B cell (primary cell): ENCODE data around the gene IKBKE. TPM values are rescaled to one million over a fixed set of nuclear protein-coding genes. Genes with fewer than 3 reads are reported as not detected.

Experiments
- ATAC-seq: fragments of 200-7000 bp; cut with Tn5 transposase; one replicate; pipeline ENCODE4 v1.10.0; 2021; ENCODE audit warnings: low read depth, mild to moderate bottlenecking, moderate number of reproducible peaks, moderate library complexity
- CTCF ChIA-PET: fragments of 350-600 bp; sonication (Branson Sonifier 250); formaldehyde crosslinking; loops from one replicate; lab custom pipeline; 2021; ENCODE audit warnings: antibody characterized with exemption, inconsistent platforms; lab: Charles Lee
- POLR2A ChIA-PET: fragments of 350-600 bp; sonication (Branson Sonifier 250); formaldehyde crosslinking; loops from one replicate; lab custom pipeline; 2021; ENCODE audit warnings: antibody characterized with exemption; lab: Charles Lee
- DNase-seq: peaks from one replicate; pipeline ENCODE4 v3.0.0; 2013
- H2AFZ ChIP-seq: 2 replicates; pipeline ENCODE4 v1.6.1; 2012; ENCODE audit warnings: mild to moderate bottlenecking, low read depth, low read length; ENCODE audit not compliant: insufficient read depth, poor library complexity, severe bottlenecking
- H3K27ac ChIP-seq, 2 donors: 1 replicate in 1 of 2; 2 replicates in 1 of 2; pipeline ENCODE4 v1.5.1; 2012 to 2013; ENCODE audit warnings: low read length in 2 of 2, mild to moderate bottlenecking in 2 of 2, moderate library complexity in 1 of 2
- H3K27me3 ChIP-seq, 4 experiments: fragments of 200-600 bp in 1 of 4; sonication (generic) in 1 of 4; replicated peaks in 1 of 4; 1 replicate in 2 of 4; 2 replicates in 2 of 4; pipeline versions ENCODE4 v1.6.1 to v1.7.0; 2013 to 2016; ENCODE audit warnings: low read length in 3 of 4, mild to moderate bottlenecking in 2 of 4, mixed read lengths in 1 of 4, moderate library complexity in 1 of 4; ENCODE audit not compliant: insufficient read depth in 4 of 4, control insufficient read depth in 3 of 4; ENCODE audit errors: control extremely low read depth in 1 of 4
- H3K36me3 ChIP-seq, 2 experiments: replicated peaks in 1 of 2; 1 replicate in 1 of 2; 2 replicates in 1 of 2; pipeline versions ENCODE4 v1.6.1 to v1.7.1; 2013; ENCODE audit warnings: low read length in 1 of 2; ENCODE audit not compliant: insufficient read depth in 2 of 2, control insufficient read depth in 1 of 2; ENCODE audit errors: control extremely low read depth in 1 of 2, extremely low read depth in 1 of 2
- H3K4me1 ChIP-seq, 2 donors: fragments of 200-600 bp in 1 of 2; sonication (generic) in 1 of 2; 1 replicate in 1 of 2; 2 replicates in 1 of 2; pipeline versions ENCODE4 v1.5.1 to v1.6.1; 2013 to 2017; ENCODE audit warnings: low read length in 2 of 2; ENCODE audit not compliant: control insufficient read depth in 2 of 2, insufficient read depth in 2 of 2
- H3K4me2 ChIP-seq: replicated peaks from 2 replicates; pipeline ENCODE3; 2012; ENCODE audit warnings: mild to moderate bottlenecking, low read depth, low read length; ENCODE audit not compliant: poor library complexity, severe bottlenecking
- H3K4me3 ChIP-seq, 5 experiments: fragments of 200-600 bp in 1 of 5; sonication (generic) in 1 of 5; 1 replicate in 3 of 5; 2 replicates in 2 of 5; pipeline versions ENCODE4 v1.5.1 to v1.7.0; 2011 to 2016; ENCODE audit warnings: low read length in 4 of 5, mild to moderate bottlenecking in 4 of 5, low read depth in 2 of 5, control low read depth in 1 of 5, moderate library complexity in 1 of 5; ENCODE audit not compliant: insufficient read depth in 1 of 5; ENCODE audit errors: control extremely low read depth in 1 of 5, extremely low read depth in 1 of 5
- H3K79me2 ChIP-seq: fragments of 200-600 bp; sonication (generic); one replicate; pipeline ENCODE4 v1.6.0; 2016; ENCODE audit warnings: low read length; ENCODE audit not compliant: control insufficient read depth, insufficient read depth
- H3K9ac ChIP-seq: fragments of 200-600 bp; sonication (generic); 2 replicates; pipeline ENCODE4 v1.6.1; 2017; ENCODE audit warnings: mild to moderate bottlenecking, low read length, moderate library complexity
- H3K9me3 ChIP-seq, 3 donors: one replicate each; pipeline versions ENCODE4 v1.6.1 to v1.7.1; 2013; ENCODE audit warnings: low read length in 2 of 3; ENCODE audit not compliant: control insufficient read depth in 2 of 3, insufficient read depth in 1 of 3; ENCODE audit errors: control extremely low read depth in 1 of 3
- H4K20me1 ChIP-seq: 2 replicates; pipeline ENCODE4 v1.6.0; 2012; ENCODE audit warnings: mild to moderate bottlenecking, low read length; ENCODE audit not compliant: insufficient read depth, control insufficient read depth, poor library complexity, severe bottlenecking
- H3K27ac Mint-ChIP-seq: one replicate; pipeline ENCODE4 v1.8.0; 2021; ENCODE audit warnings: mixed read lengths
- H3K27me3 Mint-ChIP-seq: one replicate; pipeline ENCODE4 v1.8.0; 2021; ENCODE audit warnings: mixed read lengths
- H3K4me1 Mint-ChIP-seq: one replicate; pipeline ENCODE4 v1.8.0; 2021; ENCODE audit warnings: mixed read lengths
- H3K4me3 Mint-ChIP-seq: one replicate; pipeline ENCODE4 v1.8.0; 2021; ENCODE audit warnings: mixed read lengths
- H3K9me3 Mint-ChIP-seq: one replicate; pipeline ENCODE4 v1.8.0; 2022; ENCODE audit warnings: mixed read lengths; ENCODE audit not compliant: insufficient read depth
- EZH2 ChIP-seq: IDR thresholded peaks from 2 replicates; pipeline ENCODE4 v1.6.1; 2012; ENCODE audit warnings: borderline replicate concordance, low read depth, mild to moderate bottlenecking, moderate library complexity, low read length; ENCODE audit not compliant: insufficient read depth, poor library complexity, severe bottlenecking
- WGBS: methylation state at CpG from one replicate; pipeline ENCODE4 v1.1.5; 2013; ENCODE audit warnings: missing lambda C conversion rate; ENCODE audit not compliant: insufficient coverage; 5-methylcytosine and 5-hydroxymethylcytosine counted together
- intact Hi-C: fragments of 100-400 bp; cut with micrococcal nuclease; formaldehyde crosslinking; loops from one replicate; pipeline ENCODE4 v1.10.0; 2022
- polyA plus RNA-seq: library from polyadenylated mRNA; depleted of rRNA; stranded (reverse); fragments of >200 nt; gene quantifications from 2 replicates; pipeline ENCODE4 v1.2.3, GENCODE V29; 2012
- total RNA-seq, 2 donors: library from RNA; stranded (reverse); fragments of 120-200 nt in 1 of 2; gene quantifications; 1 replicate in 1 of 2; 2 replicates in 1 of 2; pipeline versions ENCODE4 v1.2.3 to v1.2.4, GENCODE V29; 2013 to 2022
- TF ChIP-seq, protein P1 (sequence below): fragments of 200-600 bp; IDR thresholded peaks from one replicate; pipeline ENCODE4 v1.8.0; 2022; ENCODE audit warnings: antibody characterized with exemption, mild to moderate bottlenecking

Gene IKBKE
- total and polyA plus RNA-seq, 2 donors (not counting 1 experiment from before 2014, with no cell fraction given): 40.8 to 55.4 TPM

DNA sequence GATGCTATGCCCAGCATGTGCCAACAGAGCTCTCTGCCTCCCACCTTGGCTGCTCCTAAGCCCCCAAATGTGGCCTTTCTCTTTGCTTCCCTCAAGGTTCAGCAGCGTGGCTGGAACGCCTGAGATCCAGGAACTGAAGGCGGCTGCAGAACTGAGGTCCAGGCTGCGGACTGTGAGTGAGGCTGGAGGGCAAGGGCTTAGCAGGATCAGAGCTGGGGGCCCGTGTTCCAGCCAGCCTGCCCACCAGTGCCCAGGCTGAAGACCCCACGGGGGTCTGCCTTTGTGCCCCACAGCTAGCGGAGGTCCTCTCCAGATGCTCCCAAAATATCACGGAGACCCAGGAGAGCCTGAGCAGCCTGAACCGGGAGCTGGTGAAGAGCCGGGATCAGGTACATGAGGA lies 14.6 kb downstream of the IKBKE start:
- H3K27me3 ChIP-seq: no peaks in the 10 kb centered on the region
- H3K79me2 ChIP-seq: no peaks in the 10 kb centered on the region
- Mint-ChIP-seq H3K4me1 (no peaks in the 10 kb centered on the region), H3K4me3 (no peak overlapping the region), H3K27me3 (no peaks in the 10 kb centered on the region), H3K9me3 (no peaks in the 10 kb centered on the region), H3K27ac (no peak overlapping the region)
- H3K36me3 ChIP-seq: peaks cover 0 to 62% of the 10 kb centered on the region in 2 experiments
- no peak for ATAC-seq
- no peak overlapping the region for H3K27ac ChIP-seq
- TF ChIP-seq, protein P1, sequence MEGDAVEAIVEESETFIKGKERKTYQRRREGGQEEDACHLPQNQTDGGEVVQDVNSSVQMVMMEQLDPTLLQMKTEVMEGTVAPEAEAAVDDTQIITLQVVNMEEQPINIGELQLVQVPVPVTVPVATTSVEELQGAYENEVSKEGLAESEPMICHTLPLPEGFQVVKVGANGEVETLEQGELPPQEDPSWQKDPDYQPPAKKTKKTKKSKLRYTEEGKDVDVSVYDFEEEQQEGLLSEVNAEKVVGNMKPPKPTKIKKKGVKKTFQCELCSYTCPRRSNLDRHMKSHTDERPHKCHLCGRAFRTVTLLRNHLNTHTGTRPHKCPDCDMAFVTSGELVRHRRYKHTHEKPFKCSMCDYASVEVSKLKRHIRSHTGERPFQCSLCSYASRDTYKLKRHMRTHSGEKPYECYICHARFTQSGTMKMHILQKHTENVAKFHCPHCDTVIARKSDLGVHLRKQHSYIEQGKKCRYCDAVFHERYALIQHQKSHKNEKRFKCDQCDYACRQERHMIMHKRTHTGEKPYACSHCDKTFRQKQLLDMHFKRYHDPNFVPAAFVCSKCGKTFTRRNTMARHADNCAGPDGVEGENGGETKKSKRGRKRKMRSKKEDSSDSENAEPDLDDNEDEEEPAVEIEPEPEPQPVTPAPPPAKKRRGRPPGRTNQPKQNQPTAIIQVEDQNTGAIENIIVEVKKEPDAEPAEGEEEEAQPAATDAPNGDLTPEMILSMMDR: no peak
- no peak for TF ChIP-seq EZH2
- no peak overlapping the region for H3K9ac ChIP-seq
- ChIA-PET POLR2A (no interaction called here), CTCF (interaction anchor here (0.9 to 1.6 kb wide), 7 partner anchors 9 to 497 kb away, joined by 3 to 4 read pairs (median 4); partner anchors contain the start of gene IKBKE)
- no peak overlapping the region for H3K4me3 ChIP-seq
- H3K4me1 ChIP-seq: no peaks in the 10 kb centered on the region
- no peak overlapping the region for H2AFZ ChIP-seq
- no peak overlapping the region for H3K4me2 ChIP-seq
- intact Hi-C loops: no loop called here
- no peaks in the 10 kb centered on the region for H3K9me3 ChIP-seq
- H4K20me1 ChIP-seq: peaks cover 2% of the 10 kb centered on the region
- DNase-seq: no peak
- WGBS: 100% methylated on average over 10 of the region's 10 CpGs

GRCh38 chr1:206486995-206487788 lies 16.9 kb downstream of the IKBKE start:
- TF ChIP-seq, protein P1: no peak
- no peak for TF ChIP-seq EZH2
- Histone ChIP-seq H2AFZ (no peak overlapping the region), H3K4me3 (no peak overlapping the region)

More at GRCh38 chr1:206486995-206487788, 16.9 kb downstream of the IKBKE start:
- H3K4me1 Mint-ChIP-seq: no peaks in the 10 kb centered on the region
- ATAC-seq: no peak
- DNase-seq: no peak
- no peak overlapping the region for H3K4me2 ChIP-seq
- no peaks in the 10 kb centered on the region for H3K27me3 Mint-ChIP-seq
- no peaks in the 10 kb centered on the region for H3K4me1 ChIP-seq
- H3K27ac Mint-ChIP-seq: no peak overlapping the region
- no peak overlapping the region for H3K9ac ChIP-seq
- H3K4me3 Mint-ChIP-seq: no peak overlapping the region
- ChIA-PET POLR2A (no interaction called here), CTCF (interaction anchor here (0.8 to 7.4 kb wide), 3 partner anchors 25 to 106 kb away, joined by 3 to 81 read pairs (median 4); no protein-coding TSS in a partner anchor)
- peaks cover 0 to 66% of the 10 kb centered on the region in 2 experiments for H3K36me3 ChIP-seq
- H3K9me3 ChIP-seq: no peaks in the 10 kb centered on the region
- H4K20me1 ChIP-seq: no peaks in the 10 kb centered on the region
- no peak overlapping the region for H3K27ac ChIP-seq
- intact Hi-C loops: no loop called here
- no peaks in the 10 kb centered on the region for H3K9me3 Mint-ChIP-seq
- no peaks in the 10 kb centered on the region for H3K27me3 ChIP-seq
- no peaks in the 10 kb centered on the region for H3K79me2 ChIP-seq
- WGBS: 98% methylated on average over 4 of the region's 15 CpGs
